ENCODE data around the gene FCRL4. TPM values are rescaled to one million over a fixed set of nuclear protein-coding genes. Genes with fewer than 3 reads are reported as not detected.

Gene FCRL4
- total and polyA plus RNA-seq, 10 of the 15 experiments (the other 5 are each of a cell fraction or from before 2014, with no cell fraction given) = 0.09 to 0.44 (median 0.26) TPM; not detected in 1

Other genes with a start within 250 kb of the FCRL4 start
- 6.6 and 7.3 TPM in 2 replicates for gene FCRL5, start 45.6 kb downstream of the FCRL4 start, total RNA-seq (2014; rRNA removed)
- 6.7 and 6.8 TPM in 2 replicates for gene FCRL5, start 45.6 kb downstream of the FCRL4 start, total RNA-seq (2014; rRNA removed; fragmentation: Illumina TruSeq; extraction: Trizol)
- gene FCRL5, start 45.6 kb downstream of the FCRL4 start, total RNA-seq (2021) = 7.2 and 7.8 TPM in 2 replicates
- gene FCRL5, start 45.6 kb downstream of the FCRL4 start, polyA plus RNA-seq (2011; rRNA removed) = 136 and 151 TPM in 2 replicates
- 11.3 and 12.5 TPM in 2 replicates for gene FCRL5, start 45.6 kb downstream of the FCRL4 start, polyA plus RNA-seq (2014; fragmentation: Illumina TruSeq; extraction: Trizol)
- gene FCRL5, start 45.6 kb downstream of the FCRL4 start, polyA plus RNA-seq (2014; fragmentation: Nextera tagmentation; extraction: Ambion mirVana) = 1 to 10 TPM; 2.6 to 5.7 TPM
- gene FCRL5, start 45.6 kb downstream of the FCRL4 start, polyA plus RNA-seq (2014; rRNA removed) = 9.5 and 10.9 TPM in 2 replicates
- gene FCRL5, start 45.6 kb downstream of the FCRL4 start, polyA plus RNA-seq (2016; fragmentation: Nextera tagmentation; extraction: Ambion mirVana) = 1 to 10 TPM; 1.1 to 1.3 TPM
- 0.05 and 0.06 TPM in 2 replicates for gene FCRL3, start 102.7 kb upstream of the FCRL4 start, total RNA-seq (2014; rRNA removed)
- gene FCRL3, start 102.7 kb upstream of the FCRL4 start, total RNA-seq (2014; rRNA removed; fragmentation: Illumina TruSeq; extraction: Trizol) = 0.04 and 0.05 TPM in 2 replicates
- gene FCRL3, start 102.7 kb upstream of the FCRL4 start, total RNA-seq (2021) = 0.08 TPM in 1 of 2 replicates, not detected in the other
- 2.3 and 2.8 TPM in 2 replicates for gene FCRL3, start 102.7 kb upstream of the FCRL4 start, polyA plus RNA-seq (2011; rRNA removed)
- gene FCRL3, start 102.7 kb upstream of the FCRL4 start, polyA plus RNA-seq (2014; fragmentation: Illumina TruSeq; extraction: Trizol) = 0.07 and 0.11 TPM in 2 replicates
- not detected for gene FCRL3, start 102.7 kb upstream of the FCRL4 start, polyA plus RNA-seq (2014; fragmentation: Nextera tagmentation; extraction: Ambion mirVana)
- 0.13 TPM in 2 replicates for gene FCRL3, start 102.7 kb upstream of the FCRL4 start, polyA plus RNA-seq (2014; rRNA removed)
- gene FCRL3, start 102.7 kb upstream of the FCRL4 start, polyA plus RNA-seq (2016; fragmentation: Nextera tagmentation; extraction: Ambion mirVana) = not detected
- 0.22 and 0.51 TPM in 2 replicates for gene FCRL2, start 179.0 kb upstream of the FCRL4 start, total RNA-seq (2014; rRNA removed)
- gene FCRL2, start 179.0 kb upstream of the FCRL4 start, total RNA-seq (2014; rRNA removed; fragmentation: Illumina TruSeq; extraction: Trizol) = 0.46 and 0.67 TPM in 2 replicates
- gene FCRL2, start 179.0 kb upstream of the FCRL4 start, total RNA-seq (2021) = 0.21 and 0.36 TPM in 2 replicates
- 7.3 and 8.1 TPM in 2 replicates for gene FCRL2, start 179.0 kb upstream of the FCRL4 start, polyA plus RNA-seq (2011; rRNA removed)
- 0.48 and 0.59 TPM in 2 replicates for gene FCRL2, start 179.0 kb upstream of the FCRL4 start, polyA plus RNA-seq (2014; fragmentation: Illumina TruSeq; extraction: Trizol)
- under 1 TPM; 0.64 to 0.89 TPM for gene FCRL2, start 179.0 kb upstream of the FCRL4 start, polyA plus RNA-seq (2014; fragmentation: Nextera tagmentation; extraction: Ambion mirVana)
- 0.63 and 0.86 TPM in 2 replicates for gene FCRL2, start 179.0 kb upstream of the FCRL4 start, polyA plus RNA-seq (2014; rRNA removed)
- under 1 TPM; 0.07 to 0.23 TPM for gene FCRL2, start 179.0 kb upstream of the FCRL4 start, polyA plus RNA-seq (2016; fragmentation: Nextera tagmentation; extraction: Ambion mirVana)
- gene FCRL1, start 222.0 kb upstream of the FCRL4 start, total RNA-seq (2014; rRNA removed) = 0.76 and 0.85 TPM in 2 replicates
- 0.81 and 1.2 TPM in 2 replicates for gene FCRL1, start 222.0 kb upstream of the FCRL4 start, total RNA-seq (2014; rRNA removed; fragmentation: Illumina TruSeq; extraction: Trizol)
- gene FCRL1, start 222.0 kb upstream of the FCRL4 start, total RNA-seq (2021) = 0.85 and 0.90 TPM in 2 replicates
- gene FCRL1, start 222.0 kb upstream of the FCRL4 start, polyA plus RNA-seq (2011; rRNA removed) = 2.2 and 2.3 TPM in 2 replicates
- gene FCRL1, start 222.0 kb upstream of the FCRL4 start, polyA plus RNA-seq (2014; fragmentation: Illumina TruSeq; extraction: Trizol) = 1.2 and 1.5 TPM in 2 replicates
- gene FCRL1, start 222.0 kb upstream of the FCRL4 start, polyA plus RNA-seq (2014; fragmentation: Nextera tagmentation; extraction: Ambion mirVana) = under 1 TPM; 0.23 to 0.68 TPM
- 1.5 and 2.4 TPM in 2 replicates for gene FCRL1, start 222.0 kb upstream of the FCRL4 start, polyA plus RNA-seq (2014; rRNA removed)
- not detected for gene FCRL1, start 222.0 kb upstream of the FCRL4 start, polyA plus RNA-seq (2016; fragmentation: Nextera tagmentation; extraction: Ambion mirVana)
- 0.27 and 0.28 TPM in 2 replicates for gene CD5L, start 243.7 kb upstream of the FCRL4 start, total RNA-seq (2014; rRNA removed)
- gene CD5L, start 243.7 kb upstream of the FCRL4 start, total RNA-seq (2014; rRNA removed; fragmentation: Illumina TruSeq; extraction: Trizol) = 0.45 and 0.46 TPM in 2 replicates
- gene CD5L, start 243.7 kb upstream of the FCRL4 start, total RNA-seq (2021) = 0.10 and 0.43 TPM in 2 replicates
- gene CD5L, start 243.7 kb upstream of the FCRL4 start, polyA plus RNA-seq (2011; rRNA removed) = 0.14 and 0.20 TPM in 2 replicates
- gene CD5L, start 243.7 kb upstream of the FCRL4 start, polyA plus RNA-seq (2014; fragmentation: Illumina TruSeq; extraction: Trizol) = 0.15 and 0.40 TPM in 2 replicates
- gene CD5L, start 243.7 kb upstream of the FCRL4 start, polyA plus RNA-seq (2014; fragmentation: Nextera tagmentation; extraction: Ambion mirVana) = under 1 TPM; 0.53 to 0.57 TPM
- 0.20 and 0.44 TPM in 2 replicates for gene CD5L, start 243.7 kb upstream of the FCRL4 start, polyA plus RNA-seq (2014; rRNA removed)
- gene CD5L, start 243.7 kb upstream of the FCRL4 start, polyA plus RNA-seq (2016; fragmentation: Nextera tagmentation; extraction: Ambion mirVana) = under 1 TPM; 0.16 to 0.33 TPM